Measurements from ENCODE around the gene KMT2E.
A peak's percentile ranks its signal among the peaks of the same experiment; 100 is the strongest.

KMT2E gene

GRCh38 chr7:105016068-105016708 is 2.2 kb downstream of the KMT2E start:
- Histone ChIP-seq H3K27ac (ENCODE audit: low read length) (peak overlapping the region; percentile 98), H3K9ac (ENCODE audit: low read depth, low read length) (peak overlapping the region; percentile 90), H3K4me1 (ENCODE audit: insufficient read depth, low read length) (peaks cover 47% of the 10 kb centered on the region), H3K9me3 (ENCODE audit: insufficient read depth, low read length, severe bottlenecking) (no peaks in the 10 kb centered on the region), H4K20me1 (ENCODE audit: insufficient read depth, low read length) (peaks cover 29% of the 10 kb centered on the region), H3K4me3 (ENCODE audit: low read depth in 1 of 2, low read length in 2 of 2) (peak overlapping the region; percentile 83 to 91), H3K36me3 (ENCODE audit: insufficient read depth, low read length) (peaks cover 21% of the 10 kb centered on the region; the same call in 1 of the 2 replicates), H3K27me3 (ENCODE audit: insufficient read depth, low read length, poor library complexity) (no peaks in the 10 kb centered on the region), H3K79me2 (ENCODE audit: insufficient read depth, low read length) (peaks cover 80% of the 10 kb centered on the region), H2AFZ (ENCODE audit: low read depth, low read length) (no peak overlapping the region), H3K4me2 (ENCODE audit: insufficient read depth, low read length) (peak overlapping the region; percentile 62)
- no peak for TF ChIP-seq CTCF (IDR thresholded peaks at IDR 0.05; ENCODE audit: borderline replicate concordance, extremely low read depth, low read length, poor library complexity, severe bottlenecking)
- DNase-seq (no peak), ATAC-seq (ENCODE audit: insufficient read depth, low read depth) (no peak)

GRCh38 chr7:105016709-105017656 is 3.0 kb downstream of the KMT2E start:
- peak overlapping the region; percentile 90 for H3K9ac ChIP-seq (ENCODE audit: low read depth, low read length)
- H2AFZ ChIP-seq (ENCODE audit: low read depth, low read length) = no peak overlapping the region
- H3K36me3 ChIP-seq (ENCODE audit: insufficient read depth, low read length) = peaks cover 22% of the 10 kb centered on the region; the same call in 1 of the 2 replicates
- H3K4me3 ChIP-seq (ENCODE audit: low read depth in 1 of 2, low read length in 2 of 2) = peak overlapping the region; percentile 83 to 91
- peak overlapping the region; percentile 62 for H3K4me2 ChIP-seq (ENCODE audit: insufficient read depth, low read length)
- no peaks in the 10 kb centered on the region for H3K27me3 ChIP-seq (ENCODE audit: insufficient read depth, low read length, poor library complexity)
- H3K27ac ChIP-seq (ENCODE audit: low read length) = peak overlapping the region; percentile 98
- peaks cover 37% of the 10 kb centered on the region for H4K20me1 ChIP-seq (ENCODE audit: insufficient read depth, low read length)
- H3K9me3 ChIP-seq (ENCODE audit: insufficient read depth, low read length, severe bottlenecking) = no peaks in the 10 kb centered on the region
- TF ChIP-seq EZH2 (IDR thresholded peaks at IDR 0.05; ENCODE audit: borderline replicate concordance, low read depth, low read length, severe bottlenecking) (no peak), CTCF (IDR thresholded peaks at IDR 0.05; ENCODE audit: borderline replicate concordance, extremely low read depth, low read length, poor library complexity, severe bottlenecking) (no peak)
- no peak for DNase-seq
- ATAC-seq (ENCODE audit: insufficient read depth, low read depth) = no peak
- peaks cover 52% of the 10 kb centered on the region for H3K4me1 ChIP-seq (ENCODE audit: insufficient read depth, low read length)
- H3K79me2 ChIP-seq (ENCODE audit: insufficient read depth, low read length) = peaks cover 88% of the 10 kb centered on the region

- no peak overlapping the region for H2AFZ ChIP-seq (ENCODE audit: low read depth, low read length)
- no peaks in the 10 kb centered on the region for H3K9me3 ChIP-seq (ENCODE audit: insufficient read depth, low read length, severe bottlenecking)
- peaks cover 19% of the 10 kb centered on the region; the same call in 1 of the 2 replicates for H3K36me3 ChIP-seq (ENCODE audit: insufficient read depth, low read length)
- DNase-seq (no peak), ATAC-seq (ENCODE audit: insufficient read depth, low read depth) (no peak)
- H3K27me3 ChIP-seq (ENCODE audit: insufficient read depth, low read length, poor library complexity) = no peaks in the 10 kb centered on the region
- H3K4me1 ChIP-seq (ENCODE audit: insufficient read depth, low read length) = peaks cover 57% of the 10 kb centered on the region
- peak overlapping the region; percentile 90 for H3K9ac ChIP-seq (ENCODE audit: low read depth, low read length)
- TF ChIP-seq EZH2 (IDR thresholded peaks at IDR 0.05; ENCODE audit: borderline replicate concordance, low read depth, low read length, severe bottlenecking) = no peak
- no peak for TF ChIP-seq CTCF (IDR thresholded peaks at IDR 0.05; ENCODE audit: borderline replicate concordance, extremely low read depth, low read length, poor library complexity, severe bottlenecking)
- peak overlapping the region; percentile 13; the same call in 1 of the 2 replicates for H3K27ac ChIP-seq (ENCODE audit: low read length)
- H3K79me2 ChIP-seq (ENCODE audit: insufficient read depth, low read length) = peaks cover 96% of the 10 kb centered on the region
- H4K20me1 ChIP-seq (ENCODE audit: insufficient read depth, low read length) = peaks cover 45% of the 10 kb centered on the region
- peak overlapping the region; percentile 62 for H3K4me2 ChIP-seq (ENCODE audit: insufficient read depth, low read length)
- peak overlapping the region; percentile 1 to 91; a peak in 3 of 4 replicates for H3K4me3 ChIP-seq (ENCODE audit: low read depth in 1 of 2, low read length in 2 of 2)
Observed at GRCh38 chr7:105017657-105018365, 3.8 kb downstream of the KMT2E start.
